Glomerular visceral epithelial cell (primary cell): ENCODE results near the gene RAD51D.
"Not testable (repeated sequence)": the region's sequence is repeated elsewhere in the genome, so short reads cannot be mapped to it uniquely, and the experiment has no call there.

Experiments used
- DNase-seq: peaks from one replicate; pipeline ENCODE4 v3.0.0-alpha.2; 2016; ENCODE audit errors: extremely low spot score

The RAD51D gene

DNA sequence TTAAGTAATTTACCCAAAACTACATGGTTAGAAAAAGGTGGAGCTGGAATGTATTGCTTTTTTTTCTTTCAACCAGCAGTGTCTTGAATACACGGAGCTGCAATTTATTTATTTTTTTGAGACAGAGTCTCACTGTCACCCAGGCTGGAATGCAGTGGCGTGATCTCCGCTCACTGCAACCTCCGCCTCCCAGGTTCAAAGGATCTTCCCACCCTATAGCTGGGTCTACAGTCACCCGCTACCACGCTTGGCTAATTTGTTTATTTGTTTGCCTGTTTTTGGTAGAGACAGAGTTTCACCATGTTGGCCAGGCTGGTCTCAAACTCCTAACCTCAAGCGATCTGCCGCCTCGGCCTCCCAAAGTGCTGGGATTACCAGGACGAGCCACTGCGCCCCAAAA is 29.0 kb downstream of the RAD51D start:
- not testable (repeated sequence) for DNase-seq

DNA sequence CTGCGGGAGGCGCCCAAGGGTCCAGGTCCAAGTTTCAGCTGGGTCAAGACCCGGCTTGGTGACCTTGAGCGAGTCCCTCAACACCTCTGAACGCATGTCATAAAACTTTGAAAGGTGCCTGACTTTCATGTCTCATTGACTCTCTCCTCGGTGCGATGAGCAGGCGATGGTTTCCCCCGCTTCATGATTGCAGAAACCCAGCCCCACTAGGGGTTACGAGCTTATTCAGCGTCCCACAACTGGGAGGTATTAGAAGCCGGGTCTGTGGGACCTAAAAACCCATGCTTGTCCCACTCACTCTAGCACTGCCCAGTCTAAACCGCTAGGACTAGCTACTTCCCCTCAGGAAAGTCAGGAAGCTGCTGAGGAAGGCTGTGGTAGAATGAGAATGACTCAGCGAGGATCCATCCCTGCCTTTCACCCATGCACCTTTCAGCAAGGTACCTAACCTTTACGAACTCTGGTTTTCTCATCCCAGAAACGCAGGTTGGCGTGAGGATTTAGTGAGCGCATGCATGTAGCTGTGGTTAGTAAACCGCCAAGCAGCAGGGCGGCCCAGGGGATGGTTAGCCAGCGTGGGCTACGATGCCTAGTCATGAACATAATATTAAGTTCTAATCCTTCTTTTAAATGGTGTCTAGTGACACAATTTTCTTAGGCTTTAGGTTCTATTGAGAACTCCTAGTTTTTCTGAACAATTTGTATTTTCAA is 29.9 kb downstream of the RAD51D start:
- DNase-seq: peak; percentile 74

DNA sequence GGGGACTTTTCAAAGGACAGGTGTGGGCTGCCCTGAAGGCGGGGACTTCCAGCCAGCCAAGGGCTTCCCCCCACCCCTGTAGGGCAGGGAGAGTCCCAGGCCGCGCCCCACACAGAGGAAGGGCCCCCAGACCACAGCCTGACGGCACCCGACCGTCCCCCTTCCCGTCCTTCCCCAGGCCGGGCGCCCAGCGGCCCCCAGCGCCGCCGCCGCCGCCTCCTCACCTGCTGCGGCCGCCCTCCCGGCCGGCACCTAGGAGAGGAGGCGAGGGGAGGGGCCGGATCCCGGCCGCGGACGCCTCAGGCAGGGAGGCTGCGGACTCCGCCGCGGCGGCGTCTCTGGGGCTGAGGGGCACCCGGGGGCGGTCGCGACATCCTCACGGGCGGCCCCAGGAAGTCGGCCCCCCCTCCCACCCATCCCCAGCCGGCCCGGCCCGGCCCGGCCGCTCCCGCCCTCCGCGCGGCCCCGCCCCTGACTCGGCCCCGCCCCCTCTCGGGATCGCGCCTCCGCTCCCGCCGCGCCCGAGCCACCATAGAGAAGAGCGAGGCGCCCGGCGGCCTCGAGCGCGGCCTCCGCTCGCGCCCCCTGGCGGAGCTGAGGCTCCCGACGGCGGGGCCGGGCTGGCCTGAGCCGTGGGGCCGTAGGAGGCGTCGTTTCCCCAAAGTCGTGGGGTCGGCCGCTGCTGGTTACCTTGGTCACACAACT is 30.6 kb downstream of the RAD51D start:
- peak; percentile 90 for DNase-seq

DNA sequence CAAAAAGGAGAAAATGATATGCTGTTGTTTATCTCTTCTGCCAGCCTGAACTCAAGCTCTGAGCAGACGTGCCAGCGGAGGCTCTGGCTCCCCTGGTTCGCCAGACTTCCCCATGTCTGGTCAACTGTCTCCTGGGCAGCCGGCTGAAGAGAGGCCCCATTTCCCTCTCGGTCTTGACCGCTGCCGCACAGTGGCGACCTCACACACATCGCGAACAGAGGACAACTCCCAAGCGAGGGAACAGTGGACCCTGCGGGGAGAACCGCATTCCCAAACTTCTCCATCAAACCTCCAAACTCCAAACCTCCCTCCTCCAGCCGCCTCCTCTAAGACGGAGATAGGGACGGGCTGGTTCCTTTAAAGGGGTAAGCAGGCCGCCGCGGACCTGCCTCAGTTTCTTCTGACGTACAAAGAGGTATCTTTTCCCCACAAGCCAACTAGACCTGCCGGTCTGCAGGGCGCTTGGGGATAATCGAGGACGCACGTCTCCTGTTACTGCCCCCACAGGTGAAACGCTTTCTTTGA is 31.2 kb downstream of the RAD51D start:
- DNase-seq: peak; percentile 68

DNA sequence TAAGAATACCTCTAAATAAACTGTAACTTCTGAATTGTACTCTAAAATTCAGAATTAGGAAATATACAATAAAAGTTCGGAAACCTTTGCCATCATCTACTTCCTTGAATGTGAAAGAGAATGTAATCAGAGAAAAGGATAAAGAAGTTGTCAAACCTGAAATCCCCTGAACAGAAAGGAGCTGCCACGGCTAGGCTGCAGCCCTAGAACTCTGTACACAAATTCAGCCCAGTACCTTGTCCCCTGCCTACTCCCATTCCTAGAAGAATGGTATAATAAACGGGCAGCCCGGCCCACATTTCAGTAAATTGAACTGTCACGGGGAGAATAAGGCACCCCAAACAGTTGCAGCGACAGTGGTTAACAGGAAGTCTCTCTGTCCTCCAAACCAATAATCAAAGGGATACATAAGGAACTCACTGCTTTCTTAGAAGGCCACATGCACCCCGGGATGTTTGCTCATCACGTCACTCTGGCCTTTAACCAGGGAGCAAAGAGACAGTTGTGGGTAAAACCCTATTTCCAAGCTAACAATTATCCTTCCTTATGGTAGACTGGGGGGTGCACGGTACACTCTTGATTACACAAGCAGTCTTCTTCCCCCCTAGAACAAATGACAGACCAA is 31.8 kb downstream of the RAD51D start:
- DNase-seq: no peak

DNA sequence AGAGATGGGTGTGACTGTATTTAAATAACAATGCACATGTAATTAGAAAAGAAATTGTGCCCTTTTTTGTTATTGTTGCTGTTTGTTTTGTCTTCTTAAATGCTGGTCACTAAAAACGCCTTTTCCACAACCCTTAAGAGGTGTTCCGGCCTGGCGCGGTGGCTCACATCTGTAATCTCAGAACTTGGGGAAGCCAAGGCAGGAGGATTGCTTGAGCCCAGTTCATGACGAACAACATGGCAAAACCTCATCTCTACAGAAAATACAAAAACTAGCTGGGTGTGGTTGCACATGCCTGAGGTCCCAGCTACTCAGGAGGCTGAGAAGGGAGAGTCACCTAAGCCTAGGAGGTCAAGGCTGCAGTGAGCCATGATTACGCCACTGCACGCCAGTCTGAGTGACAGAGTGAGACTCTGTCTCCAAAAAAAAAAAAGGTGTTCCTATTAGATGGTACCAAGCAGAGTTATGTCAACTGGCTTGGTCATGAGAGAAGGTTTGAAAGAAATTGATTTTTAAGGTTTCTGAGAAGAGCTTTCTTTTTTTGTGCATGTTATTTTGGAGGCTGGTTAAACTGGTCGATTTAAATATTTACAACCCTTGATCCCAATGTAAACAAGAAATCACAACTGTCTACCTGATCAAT is 32.6 kb downstream of the RAD51D start:
- no peak for DNase-seq

DNA sequence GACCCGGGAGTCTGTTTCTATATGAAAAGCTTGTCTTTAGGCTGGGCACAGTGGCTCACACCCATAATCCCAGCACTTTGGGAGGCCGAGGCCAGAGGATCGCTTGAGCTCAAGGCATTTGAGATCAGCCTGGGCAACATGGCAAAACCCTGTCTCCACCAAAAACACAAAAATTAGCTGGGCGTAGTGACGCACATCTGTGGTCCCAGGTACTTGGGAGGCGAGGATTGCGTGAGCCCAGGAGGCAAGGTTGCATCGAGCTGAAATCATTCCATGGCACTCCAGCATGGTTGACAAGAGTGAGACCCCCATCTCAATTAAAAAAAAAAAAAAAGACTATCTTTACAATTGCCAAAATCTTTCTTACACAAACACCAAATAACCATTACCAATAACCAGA is 33.5 kb downstream of the RAD51D start:
- DNase-seq: no peak

DNA sequence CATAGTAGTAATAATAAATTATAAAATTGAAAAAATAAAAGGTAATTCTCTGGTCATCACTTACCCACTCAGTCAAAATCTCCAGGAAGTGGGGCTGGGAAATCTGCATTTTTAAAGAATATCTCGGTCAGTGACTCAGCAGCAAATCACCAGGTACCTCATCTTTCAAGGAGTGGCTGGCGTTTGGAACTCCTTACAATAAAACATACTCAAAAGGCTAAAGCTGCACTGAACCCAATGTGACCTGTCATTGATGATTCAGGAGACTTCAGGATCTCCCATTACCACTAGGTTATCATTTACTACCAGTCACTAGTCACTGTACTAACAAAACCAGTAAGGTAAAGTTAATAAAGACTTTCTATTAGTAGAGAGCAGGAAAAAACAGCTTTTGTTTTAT is 34.7 kb downstream of the RAD51D start:
- DNase-seq: peak; percentile 62

DNA sequence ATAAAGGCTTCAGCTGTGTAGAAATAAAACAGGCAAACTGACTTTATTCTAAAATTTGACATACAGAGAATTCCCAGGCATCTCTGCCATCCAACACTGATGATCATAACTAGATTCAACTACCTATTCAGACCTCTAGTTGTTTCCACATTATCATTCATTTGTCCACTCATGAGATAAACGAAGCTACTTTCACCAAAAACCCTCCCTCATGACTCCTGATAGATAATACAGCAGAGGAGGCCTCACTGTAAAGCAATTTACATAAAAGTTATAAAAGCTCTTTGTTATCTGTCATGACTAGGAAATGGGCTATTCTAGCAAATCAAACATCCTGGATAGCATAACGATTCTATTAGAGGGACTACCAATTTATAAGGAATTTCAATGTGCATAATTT is 36.6 kb downstream of the RAD51D start:
- DNase-seq: no peak

DNA sequence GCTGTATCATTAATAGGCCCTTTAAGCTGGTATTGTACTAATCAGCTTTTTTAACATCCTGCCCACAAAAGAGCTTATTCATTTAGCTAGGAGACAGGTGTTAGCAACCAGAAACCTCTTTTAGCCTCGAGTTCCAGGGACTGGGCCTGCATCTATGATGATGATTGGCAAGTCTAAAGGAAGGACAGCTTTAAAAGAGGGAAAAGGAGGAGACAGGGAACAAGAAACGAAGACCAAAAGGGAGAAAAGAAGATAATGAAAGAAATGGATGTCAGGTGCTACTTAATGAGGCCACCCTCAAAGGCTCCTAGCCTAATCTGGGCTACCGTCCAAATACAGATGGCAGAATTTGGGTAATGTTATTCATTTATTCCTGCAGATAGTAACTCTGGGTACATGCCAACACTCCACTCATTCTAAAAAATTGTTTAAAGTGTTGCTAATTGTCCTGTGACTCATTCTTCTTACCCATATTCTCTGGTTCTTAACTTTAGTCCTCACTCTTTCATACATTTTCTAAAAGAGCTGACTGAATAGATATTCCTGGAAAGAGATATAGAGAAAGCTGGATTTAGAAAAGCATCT is 37.5 kb downstream of the RAD51D start:
- peak; percentile 72 for DNase-seq

DNA sequence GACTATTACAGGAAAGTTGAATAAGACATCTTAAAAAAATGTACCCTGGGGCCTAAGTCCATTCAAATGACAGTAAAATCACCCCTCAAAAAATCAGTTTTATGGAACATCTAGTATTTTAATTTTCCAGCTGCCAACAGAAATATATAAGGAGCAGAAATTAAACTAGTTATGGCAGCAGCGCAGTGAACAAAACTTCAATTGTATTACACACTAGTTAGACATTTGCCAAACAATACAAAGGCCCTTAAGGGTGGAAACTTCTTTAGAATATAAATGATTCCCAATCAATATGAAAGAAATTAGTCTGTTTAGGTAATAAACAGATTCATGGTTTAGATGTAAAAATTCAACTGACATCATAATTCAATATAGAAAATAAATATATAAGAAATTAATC is 38.0 kb downstream of the RAD51D start:
- no peak for DNase-seq

DNA sequence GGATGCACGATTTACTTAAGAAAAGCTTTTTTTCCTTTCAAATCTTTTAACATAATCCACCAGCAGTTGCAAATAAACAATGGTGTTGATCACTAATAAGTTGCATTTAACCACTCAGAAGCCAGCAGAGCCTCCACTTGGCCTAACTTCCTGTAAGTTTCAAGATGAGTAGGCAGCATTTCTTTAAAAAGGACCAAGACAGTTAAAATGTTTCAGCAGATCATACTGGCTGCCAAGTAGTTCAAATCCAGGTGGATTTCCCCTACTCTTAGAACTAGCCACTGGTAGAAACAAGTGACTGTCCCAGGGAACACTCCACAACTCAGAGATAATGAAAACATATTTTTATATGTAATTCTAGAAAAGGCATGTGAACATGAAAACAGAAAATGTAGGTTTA is 39.1 kb downstream of the RAD51D start:
- no peak for DNase-seq

DNA sequence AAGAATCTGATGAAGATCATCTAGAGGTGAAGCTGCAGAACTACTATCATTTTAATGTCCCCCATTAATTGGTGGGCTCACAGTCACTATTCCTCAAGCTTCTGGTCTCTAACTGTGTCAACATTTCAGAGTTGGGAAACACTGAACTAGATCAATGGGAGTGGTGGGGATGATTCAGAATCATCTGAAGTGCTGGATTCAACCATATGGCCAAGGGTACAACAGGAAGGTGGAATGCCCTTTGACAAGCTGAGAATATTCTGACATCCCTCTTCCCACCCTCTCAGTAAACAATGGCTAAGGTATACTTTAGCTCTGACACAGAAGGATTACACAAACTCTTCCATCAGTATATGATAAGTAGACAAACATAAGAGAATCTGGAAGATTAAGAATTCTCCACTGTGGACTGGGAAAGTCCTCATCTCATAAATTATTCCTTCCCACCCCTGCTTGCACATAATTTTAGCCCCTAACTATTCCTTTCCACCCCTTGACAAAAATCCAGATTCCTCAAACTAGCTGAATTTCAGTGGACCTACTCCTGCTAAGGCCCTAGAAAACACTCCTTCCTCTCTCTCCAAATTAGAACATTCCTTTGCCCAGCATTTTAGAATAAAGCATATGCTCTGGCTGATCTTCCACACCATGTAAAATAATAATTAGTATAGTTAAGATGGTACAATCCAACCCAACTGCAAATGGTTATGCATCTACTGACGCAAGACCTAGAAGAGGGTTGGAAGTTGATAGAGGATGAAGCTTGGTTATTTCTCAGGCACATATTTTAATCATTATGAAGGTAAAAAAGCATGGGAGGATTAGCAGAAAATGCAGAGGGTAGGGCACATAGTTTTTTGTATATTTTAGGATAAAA is 39.9 kb downstream of the RAD51D start:
- no peak for DNase-seq

DNA sequence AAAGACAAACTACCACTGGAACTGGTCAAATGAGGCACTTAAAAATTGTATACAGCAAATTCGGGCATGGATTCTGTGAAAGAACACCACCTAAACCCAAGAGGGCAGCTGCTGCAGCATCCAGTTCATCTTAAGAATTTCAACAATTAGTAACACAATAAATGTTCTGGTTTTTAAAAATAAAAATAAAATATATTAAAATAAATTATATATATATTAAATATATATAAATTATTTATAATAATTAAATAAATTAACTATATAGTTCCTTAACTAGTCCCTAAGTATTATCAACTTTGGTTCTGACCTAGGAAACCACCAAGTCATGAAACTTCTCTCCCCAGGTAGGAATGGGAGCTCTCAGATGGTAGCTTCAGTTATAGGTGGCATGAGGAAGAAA is 42.8 kb downstream of the RAD51D start:
- no peak for DNase-seq

DNA sequence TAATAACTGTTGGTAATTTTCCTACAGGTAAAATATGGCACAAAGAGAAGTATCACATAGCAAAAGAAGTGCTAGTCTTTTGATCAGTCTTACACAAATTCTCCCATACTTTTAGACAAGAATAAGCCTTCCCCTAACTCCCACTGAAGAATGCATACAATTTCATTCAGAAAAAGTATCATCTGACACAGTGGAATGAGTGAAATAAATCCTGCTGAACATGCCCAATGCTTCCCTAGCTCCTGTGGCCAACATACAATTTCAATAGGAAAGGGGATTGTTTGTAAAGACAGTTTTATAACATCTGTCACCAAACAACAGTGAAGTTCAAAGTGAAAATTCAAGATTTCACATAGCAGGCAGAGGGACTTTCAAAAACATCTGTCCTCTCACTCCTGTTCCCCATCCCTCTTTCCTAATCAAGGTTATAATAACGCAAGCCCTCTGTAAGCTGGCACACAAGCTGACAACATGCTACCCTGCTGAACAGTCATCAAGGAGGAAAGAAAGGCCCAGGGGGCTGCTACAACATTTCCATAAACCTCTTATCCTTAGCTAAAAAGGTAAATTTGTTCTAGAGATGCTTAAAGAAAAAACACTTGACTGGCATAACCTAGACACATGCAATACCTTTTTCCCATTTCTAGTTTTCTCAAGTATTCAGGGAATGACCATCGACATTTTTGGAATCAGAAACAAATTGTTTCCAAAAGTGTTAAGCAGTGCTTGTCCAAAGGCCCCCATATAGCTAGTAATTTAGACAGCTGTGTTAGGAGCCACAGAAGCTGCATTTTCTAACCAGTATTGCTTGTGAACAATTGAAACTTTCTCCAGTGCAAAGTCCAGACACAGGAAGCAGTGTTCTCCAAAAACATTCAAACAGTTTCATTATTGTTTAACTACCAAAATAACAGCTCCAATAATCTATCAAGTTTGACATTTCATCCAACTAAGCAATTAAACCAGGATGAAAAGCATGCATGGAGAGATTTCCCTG is 44.7 kb downstream of the RAD51D start:
- no peak for DNase-seq

DNA sequence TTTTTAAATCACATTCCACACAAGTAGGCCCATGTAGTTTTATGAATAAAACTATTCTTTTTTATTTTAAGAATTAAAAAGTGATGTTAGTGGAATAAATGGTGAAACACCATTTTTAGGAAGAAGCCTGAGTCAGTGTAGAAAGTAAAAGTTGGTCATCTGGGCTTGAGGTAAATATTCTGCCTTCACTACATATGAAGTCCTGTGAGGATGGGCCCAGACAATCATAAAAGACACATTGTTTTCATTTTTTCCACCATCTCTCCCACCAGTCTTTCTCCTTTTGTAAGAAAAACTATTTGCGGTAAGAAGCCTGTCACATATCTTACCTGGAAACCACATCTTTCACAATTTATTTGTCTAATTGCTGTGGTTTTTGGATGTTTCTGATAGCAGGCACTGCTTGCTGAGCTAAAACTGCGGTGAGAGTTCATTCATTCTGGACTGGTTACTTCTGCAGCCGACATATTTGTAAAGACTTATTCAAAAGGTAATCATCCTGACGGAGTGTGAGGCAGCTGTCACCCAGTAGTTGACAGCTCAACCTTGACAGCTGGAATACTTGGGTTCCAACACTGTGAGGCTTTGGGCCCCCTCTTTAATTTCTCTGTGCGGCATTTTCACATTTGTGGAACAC is 45.6 kb downstream of the RAD51D start:
- no peak for DNase-seq

DNA sequence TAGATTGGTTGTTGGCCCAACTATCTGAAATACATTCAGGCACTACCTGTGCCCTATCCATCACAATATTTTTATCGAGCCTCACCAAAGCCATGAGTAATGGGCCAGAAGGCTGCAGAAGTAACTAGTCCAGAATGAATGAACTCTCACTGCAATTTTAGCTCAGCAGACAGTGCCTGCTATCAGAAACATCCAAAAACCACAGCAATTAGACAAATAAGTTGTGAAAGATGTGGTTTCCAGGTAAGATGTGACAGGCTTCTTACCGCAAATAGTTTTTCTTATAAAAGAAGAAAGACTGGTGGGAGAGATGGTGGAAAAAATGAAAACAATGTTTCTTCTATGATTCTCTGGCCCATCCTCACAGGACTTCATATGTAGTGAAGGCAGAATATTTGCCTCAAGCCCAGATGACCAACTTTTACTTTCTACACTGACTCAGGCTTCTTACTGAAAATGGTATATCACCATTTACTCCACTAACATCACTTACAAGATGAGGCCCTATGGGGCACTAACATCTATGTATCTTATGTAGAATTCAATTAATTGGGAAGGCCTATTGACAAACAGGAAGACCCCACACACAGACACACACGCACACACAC is 46.4 kb downstream of the RAD51D start:
- no peak for DNase-seq

DNA sequence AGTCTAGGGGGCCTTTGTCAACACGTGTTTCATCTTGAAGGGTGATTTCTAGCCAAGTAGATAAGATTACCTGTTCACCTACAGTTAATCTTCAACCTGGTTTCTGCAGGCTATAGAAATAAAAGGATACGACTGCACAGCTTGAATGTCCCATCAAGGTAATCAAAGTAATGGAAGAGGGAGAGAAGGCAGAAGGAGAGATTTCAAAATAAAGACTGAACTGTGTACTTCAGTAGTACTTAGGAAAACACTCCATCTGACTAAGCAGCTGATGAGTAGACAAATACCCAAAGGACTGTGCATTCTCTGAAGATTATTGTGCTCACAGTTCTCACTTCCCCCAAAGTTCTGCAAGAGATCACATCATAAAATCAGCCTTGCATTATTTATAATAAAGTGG is 50.3 kb downstream of the RAD51D start:
- no peak for DNase-seq

DNA sequence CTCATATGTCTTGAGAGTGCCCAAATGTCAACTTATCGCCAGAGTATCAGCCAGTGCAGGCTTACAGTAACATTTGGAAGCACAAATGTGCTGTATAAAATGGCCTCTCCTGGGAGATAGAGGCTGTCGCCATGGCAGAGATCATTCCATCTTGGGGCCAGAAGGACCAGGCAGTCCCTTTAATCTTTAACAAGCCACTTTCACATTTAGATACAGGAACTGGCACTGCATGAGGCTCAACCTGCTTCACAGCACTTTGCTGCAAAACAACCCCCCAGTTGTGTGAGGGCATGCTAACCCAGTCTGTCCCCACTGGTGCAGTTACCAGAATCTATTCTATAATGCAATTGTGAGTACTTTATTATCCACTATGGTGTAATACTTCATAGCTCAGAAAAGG is 51.4 kb downstream of the RAD51D start:
- DNase-seq: no peak
